A673 (cell line): ENCODE measurements around the gene HMG20A. TPM values are rescaled to one million over a fixed set of nuclear protein-coding genes. Genes with fewer than 3 reads are reported as not detected.

Source experiments
- Bru-seq: library from RNA; stranded (reverse); fragments of 400-500 nt; gene quantifications from one replicate; lab custom pipeline; 2021; lab: Mats Ljungman, UMichigan
- BruChase-seq, 2 experiments: library from RNA; stranded (reverse); fragments of 400-500 nt; gene quantifications; one replicate each; lab custom pipeline; 2021; lab: Mats Ljungman, UMichigan
- BruUV-seq: library from RNA; stranded (reverse); fragments of 400-500 nt; replicated peaks from 2 replicates; lab custom pipeline; 2021; lab: Mats Ljungman, UMichigan
- CTCF ChIA-PET: fragments of 300-600 bp; sonication (Branson Sonifier 250); formaldehyde crosslinking; loops from one replicate; lab custom pipeline; 2022; ENCODE audit warnings: antibody characterized with exemption; lab: Charles Lee
- POLR2A ChIA-PET: fragments of 300-600 bp; sonication (Branson Sonifier 250); formaldehyde crosslinking; loops from one replicate; lab custom pipeline; 2022; ENCODE audit warnings: antibody characterized with exemption; ENCODE audit not compliant: low non-redundant PET; lab: Charles Lee
- DNase-seq: peaks from one replicate; pipeline ENCODE4 v3.0.0-alpha.2; 2015; ENCODE audit warnings: low spot score
- H3K27ac ChIP-seq: fragments of 200-600 bp; sonication (generic); 2 replicates; pipeline ENCODE4 v1.5.1; 2016; ENCODE audit warnings: mixed run types, low read depth, mild to moderate bottlenecking, mixed read lengths, antibody characterized with exemption, low read length; ENCODE audit not compliant: poor library complexity, severe bottlenecking
- H3K27me3 ChIP-seq: fragments of 200-600 bp; sonication (generic); replicated peaks from 2 replicates; pipeline ENCODE4 v1.6.1; 2017; ENCODE audit warnings: mixed run types, low read depth, mild to moderate bottlenecking, mixed read lengths, antibody characterized with exemption, low read length; ENCODE audit not compliant: insufficient read depth, poor library complexity
- H3K36me3 ChIP-seq: fragments of 200-600 bp; sonication (generic); 2 replicates; pipeline ENCODE4 v1.6.1; 2016; ENCODE audit warnings: mixed run types, mild to moderate bottlenecking, mixed read lengths, antibody characterized with exemption, low read length; ENCODE audit not compliant: insufficient read depth, poor library complexity, severe bottlenecking
- H3K4me1 ChIP-seq: fragments of 200-600 bp; sonication (generic); 2 replicates; pipeline ENCODE4 v1.6.1; 2017; ENCODE audit warnings: mixed run types, mild to moderate bottlenecking, mixed read lengths, antibody characterized with exemption, low read length; ENCODE audit not compliant: insufficient read depth, poor library complexity, severe bottlenecking
- H3K4me3 ChIP-seq: fragments of 200-600 bp; sonication (generic); 2 replicates; pipeline ENCODE4 v1.5.1; 2016; ENCODE audit warnings: low read depth, mixed run types, mild to moderate bottlenecking, mixed read lengths, low read length; ENCODE audit not compliant: poor library complexity, severe bottlenecking
- H3K9me3 ChIP-seq: fragments of 200-600 bp; sonication (generic); 2 replicates; pipeline ENCODE4 v1.6.1; 2016; ENCODE audit warnings: mixed run types, low read depth, mild to moderate bottlenecking, mixed read lengths, antibody characterized with exemption, low read length; ENCODE audit not compliant: poor library complexity, severe bottlenecking
- EZH2 ChIP-seq: fragments of 200-600 bp; sonication (generic); IDR thresholded peaks from 2 replicates; pipeline ENCODE4 v1.6.1; 2017; ENCODE audit warnings: borderline replicate concordance, low read depth, mild to moderate bottlenecking, mixed read lengths, antibody characterized with exemption, low read length; ENCODE audit not compliant: poor library complexity, severe bottlenecking
- intact Hi-C: fragments of 100-400 bp; cut with micrococcal nuclease; formaldehyde crosslinking; loops from one replicate; pipeline ENCODE4 v1.10.0; 2022; ENCODE audit not compliant: unreplicated experiment
- long read RNA-seq: library from polyadenylated mRNA; stranded (forward); transcript quantifications from one replicate; pipeline ENCODE4 v2.0.0, GENCODE V29; 2022
- total RNA-seq: library from RNA; stranded (reverse); gene quantifications from 2 replicates; pipeline ENCODE4 v1.2.3, GENCODE V29; 2021
- TF ChIP-seq, protein P1 (sequence below): fragments of 300-800, 200-600 bp; sonication (generic); conservative IDR thresholded peaks from 2 replicates; pipeline ENCODE4 v1.5.1; 2017; ENCODE audit warnings: low read depth, mild to moderate bottlenecking, antibody characterized with exemption, low read length, moderate library complexity, mixed read lengths

The HMG20A gene
- 43.2 and 49.9 TPM in 2 replicates for total RNA-seq
- Bru-seq, nascent RNA: percentile 86 among the genes with signal in this experiment
- percentile 80 among the genes with signal in this experiment for BruChase-seq, experiment 1, labeled RNA remaining after a 2-hour chase
- percentile 76 among the genes with signal in this experiment for BruChase-seq, experiment 2, labeled RNA remaining after a 6-hour chase
- long read RNA-seq, full-length matches to known transcripts: 91 of 113 reads
- long read RNA-seq, partial matches to known transcripts: 15 of 113 reads
- long read RNA-seq, other reads (novel, unspliced or antisense): 7 of 113 reads

DNA sequence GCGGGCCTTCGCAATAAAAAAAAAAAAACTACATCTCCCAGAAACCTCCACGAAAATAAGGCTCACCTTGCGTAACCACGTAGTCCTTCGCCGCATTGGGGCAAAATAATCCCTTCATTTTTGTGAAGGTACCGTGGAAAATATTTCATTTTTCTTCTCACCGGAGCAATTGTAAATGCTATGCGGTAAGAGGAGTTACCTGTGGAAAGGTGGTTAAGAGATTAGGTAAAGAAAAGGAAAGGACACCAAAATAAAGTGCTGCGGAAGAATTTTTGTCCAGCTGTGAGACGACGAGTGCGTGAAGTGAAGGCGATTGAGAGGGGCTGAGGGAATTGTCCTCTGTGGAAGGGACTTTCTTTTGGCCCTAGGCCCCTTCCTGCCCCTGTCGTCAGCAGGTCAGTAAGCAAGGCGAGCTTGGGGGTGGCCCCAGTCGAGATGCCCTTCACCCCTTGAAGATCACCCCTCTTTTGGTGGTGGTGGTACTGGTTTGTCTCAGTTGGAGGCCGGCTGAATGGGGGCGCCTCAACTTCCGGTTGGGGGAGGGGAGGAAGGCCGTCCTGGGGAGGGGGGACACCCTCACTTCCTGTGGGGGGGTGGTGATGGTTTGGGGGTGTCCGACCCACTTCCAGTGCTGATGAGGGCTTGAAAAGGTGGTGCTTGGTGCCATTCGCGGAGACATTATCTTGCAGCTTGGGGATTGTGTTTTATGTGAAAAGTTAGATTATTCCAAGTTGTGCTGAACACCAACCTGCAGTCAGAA, at the start of gene HMG20A:
HMG20A (plus strand) TSS at position 279 of the 760 bp plus-strand sequence. CDS start 37,520 bp downstream, outside the sequence.
- intact Hi-C loops: loop anchor here (2.0 to 5.0 kb wide), 3 partner anchors 76 to 233 kb away; no protein-coding TSS in a partner anchor
- CTCF ChIA-PET: no interaction called here
- peak within 1 kb of the TSS; percentile 97 for H3K27ac ChIP-seq
- no TSS peak for BruUV-seq
- H3K4me3 ChIP-seq: peak within 1 kb of the TSS; percentile 73
- H3K4me1 ChIP-seq: peaks cover 33% of the 10 kb centered on the region
- TF ChIP-seq, protein P1, sequence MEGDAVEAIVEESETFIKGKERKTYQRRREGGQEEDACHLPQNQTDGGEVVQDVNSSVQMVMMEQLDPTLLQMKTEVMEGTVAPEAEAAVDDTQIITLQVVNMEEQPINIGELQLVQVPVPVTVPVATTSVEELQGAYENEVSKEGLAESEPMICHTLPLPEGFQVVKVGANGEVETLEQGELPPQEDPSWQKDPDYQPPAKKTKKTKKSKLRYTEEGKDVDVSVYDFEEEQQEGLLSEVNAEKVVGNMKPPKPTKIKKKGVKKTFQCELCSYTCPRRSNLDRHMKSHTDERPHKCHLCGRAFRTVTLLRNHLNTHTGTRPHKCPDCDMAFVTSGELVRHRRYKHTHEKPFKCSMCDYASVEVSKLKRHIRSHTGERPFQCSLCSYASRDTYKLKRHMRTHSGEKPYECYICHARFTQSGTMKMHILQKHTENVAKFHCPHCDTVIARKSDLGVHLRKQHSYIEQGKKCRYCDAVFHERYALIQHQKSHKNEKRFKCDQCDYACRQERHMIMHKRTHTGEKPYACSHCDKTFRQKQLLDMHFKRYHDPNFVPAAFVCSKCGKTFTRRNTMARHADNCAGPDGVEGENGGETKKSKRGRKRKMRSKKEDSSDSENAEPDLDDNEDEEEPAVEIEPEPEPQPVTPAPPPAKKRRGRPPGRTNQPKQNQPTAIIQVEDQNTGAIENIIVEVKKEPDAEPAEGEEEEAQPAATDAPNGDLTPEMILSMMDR: no peak
- no peak for TF ChIP-seq EZH2
- no peaks in the 10 kb centered on the region for H3K27me3 ChIP-seq
- DNase-seq: peak; percentile 89
- H3K36me3 ChIP-seq: no peaks in the 10 kb centered on the region
- POLR2A ChIA-PET: no interaction called here
- H3K9me3 ChIP-seq: no peaks in the 10 kb centered on the region

DNA sequence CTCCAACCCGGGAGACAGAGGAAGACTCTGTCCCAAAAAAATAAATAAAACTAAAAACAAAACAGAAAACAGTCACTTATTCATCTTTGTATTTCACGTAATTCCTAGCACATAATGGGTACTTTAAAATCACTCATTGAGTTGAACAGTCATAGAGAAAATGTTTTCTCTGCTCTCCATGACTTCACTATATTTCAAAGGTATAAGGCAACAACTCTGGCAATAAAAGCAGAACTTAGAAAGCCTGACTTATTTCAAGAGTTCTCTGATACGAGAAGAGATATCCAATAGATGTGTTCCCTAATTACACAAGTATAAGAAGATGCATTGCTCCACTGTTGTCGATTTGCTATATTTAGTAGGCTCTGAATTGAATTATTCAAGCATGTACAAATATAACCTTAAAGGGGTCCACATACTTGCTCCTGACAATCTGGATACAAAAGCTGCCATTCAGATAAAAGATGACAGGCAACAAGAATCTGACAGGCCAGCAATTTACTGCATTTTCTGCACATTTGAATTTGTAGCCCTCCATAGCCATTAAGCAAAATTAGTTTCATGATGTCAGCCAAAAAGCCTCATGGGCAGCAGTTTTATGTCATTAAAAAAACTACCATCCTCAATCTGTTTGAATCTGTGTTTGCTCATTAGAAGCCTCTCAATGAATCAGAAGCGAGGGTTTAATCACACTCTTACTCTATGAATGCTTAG, 48.7 kb upstream of the HMG20A start:
- H3K4me3 ChIP-seq: no peak overlapping the region
- BruUV-seq: no TSS peak
- no peak for TF ChIP-seq EZH2
- TF ChIP-seq, protein P1: no peak
- no peaks in the 10 kb centered on the region for H3K27me3 ChIP-seq
- no peak for DNase-seq
- no peak overlapping the region for H3K27ac ChIP-seq
- ChIA-PET CTCF (no interaction called here), POLR2A (interaction anchor here (0.6 kb wide), 1 partner anchor 22 kb away, joined by 3 read pairs; no protein-coding TSS in a partner anchor)
- H3K9me3 ChIP-seq: no peaks in the 10 kb centered on the region
- H3K36me3 ChIP-seq: no peaks in the 10 kb centered on the region
- intact Hi-C loops: no loop called here
- H3K4me1 ChIP-seq: no peaks in the 10 kb centered on the region

DNA sequence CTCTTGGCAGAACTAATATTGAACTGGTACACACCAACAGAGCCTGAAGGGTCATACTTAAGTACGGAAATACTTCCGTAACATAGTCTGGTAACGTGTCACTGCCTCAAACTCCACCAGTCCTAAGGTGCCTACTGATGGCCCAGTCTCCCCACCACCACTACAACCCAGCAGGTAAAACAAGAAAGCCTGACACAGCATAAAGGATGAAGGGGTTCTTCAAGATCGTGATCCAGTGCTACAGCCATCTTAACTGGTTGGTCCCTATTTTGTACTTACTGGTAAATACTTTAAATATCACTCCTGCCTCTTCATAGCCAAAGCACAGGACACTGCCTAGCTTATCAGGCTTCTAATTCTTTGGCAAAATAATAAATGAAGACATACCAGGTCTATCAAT, 47.2 kb upstream of the HMG20A start:
- Histone ChIP-seq H3K27me3 (no peaks in the 10 kb centered on the region), H3K4me1 (no peaks in the 10 kb centered on the region), H3K9me3 (no peaks in the 10 kb centered on the region), H3K27ac (no peak overlapping the region), H3K36me3 (no peaks in the 10 kb centered on the region), H3K4me3 (no peak overlapping the region)
- no peak for TF ChIP-seq EZH2
- TF ChIP-seq, protein P1: no peak
- intact Hi-C loops: no loop called here
- BruUV-seq: no TSS peak
- DNase-seq: no peak
- CTCF ChIA-PET: no interaction called here
- POLR2A ChIA-PET: no interaction called here
